ENCODE measurements around the gene RHCE. TPM values are rescaled to one million over a fixed set of nuclear protein-coding genes. Genes with fewer than 3 reads are reported as not detected.
A peak's percentile ranks its signal among the peaks of the same experiment; 100 is the strongest.
"Not testable (repeated sequence)": the region's sequence is repeated elsewhere in the genome, so short reads cannot be mapped to it uniquely, and the experiment has no call there.

The RHCE gene
- total RNA-seq, 1 donor from 2014 or later: 1.1 TPM

DNA sequence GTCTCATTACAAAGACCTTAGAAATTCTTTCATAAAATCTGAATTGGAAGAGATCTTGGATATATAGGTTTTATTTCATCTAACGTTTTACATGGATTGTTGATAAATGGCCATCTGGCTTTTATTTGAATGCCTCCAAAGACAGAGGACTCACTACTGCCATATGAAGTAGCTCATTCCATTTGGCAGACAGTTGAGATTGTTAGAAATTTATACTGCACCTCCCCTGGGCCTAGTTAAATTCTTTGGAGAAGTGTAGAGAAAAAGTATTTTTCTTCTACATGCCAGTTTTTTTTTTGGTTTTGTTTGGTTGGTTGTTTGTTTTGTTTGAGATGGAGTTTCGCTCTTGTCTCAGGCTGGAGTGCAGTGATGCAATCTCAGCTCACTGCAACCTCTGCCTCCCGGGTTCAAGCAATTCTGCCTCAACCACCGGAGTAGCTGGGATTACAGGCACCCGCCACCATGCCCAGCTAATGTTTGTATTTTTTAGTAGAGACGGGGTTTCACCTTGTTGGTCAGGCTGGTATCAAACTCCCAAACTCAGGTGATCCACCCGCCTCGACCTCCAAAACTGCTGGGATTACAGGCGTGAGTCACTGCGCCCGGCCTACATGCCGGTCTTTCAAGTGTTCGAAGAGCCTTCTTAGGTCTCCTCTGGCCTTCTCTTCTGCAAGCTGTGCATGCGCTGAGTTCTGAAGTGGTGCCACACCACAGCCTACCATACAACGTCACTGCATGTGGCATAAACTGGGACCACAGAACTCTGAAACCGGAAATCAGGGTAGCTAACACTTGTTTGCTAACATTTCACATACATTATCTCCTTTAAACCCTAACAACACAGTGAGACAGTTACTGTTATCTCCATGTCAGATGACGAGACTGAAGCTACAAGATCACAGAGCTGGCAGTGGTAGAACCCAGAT is 57.7 kb downstream of the RHCE start:
- intact Hi-C loops (cut with DNase I); DNase-seq (ENCODE audit: low spot score): not testable (repeated sequence)
- peak; percentile 75 for ATAC-seq

GRCh38 chr1:25361901-25362300 is 58.7 kb downstream of the RHCE start:
- no peak for ATAC-seq
- intact Hi-C loops (cut with DNase I): no loop called here
- DNase-seq (ENCODE audit: low spot score): no peak

DNA sequence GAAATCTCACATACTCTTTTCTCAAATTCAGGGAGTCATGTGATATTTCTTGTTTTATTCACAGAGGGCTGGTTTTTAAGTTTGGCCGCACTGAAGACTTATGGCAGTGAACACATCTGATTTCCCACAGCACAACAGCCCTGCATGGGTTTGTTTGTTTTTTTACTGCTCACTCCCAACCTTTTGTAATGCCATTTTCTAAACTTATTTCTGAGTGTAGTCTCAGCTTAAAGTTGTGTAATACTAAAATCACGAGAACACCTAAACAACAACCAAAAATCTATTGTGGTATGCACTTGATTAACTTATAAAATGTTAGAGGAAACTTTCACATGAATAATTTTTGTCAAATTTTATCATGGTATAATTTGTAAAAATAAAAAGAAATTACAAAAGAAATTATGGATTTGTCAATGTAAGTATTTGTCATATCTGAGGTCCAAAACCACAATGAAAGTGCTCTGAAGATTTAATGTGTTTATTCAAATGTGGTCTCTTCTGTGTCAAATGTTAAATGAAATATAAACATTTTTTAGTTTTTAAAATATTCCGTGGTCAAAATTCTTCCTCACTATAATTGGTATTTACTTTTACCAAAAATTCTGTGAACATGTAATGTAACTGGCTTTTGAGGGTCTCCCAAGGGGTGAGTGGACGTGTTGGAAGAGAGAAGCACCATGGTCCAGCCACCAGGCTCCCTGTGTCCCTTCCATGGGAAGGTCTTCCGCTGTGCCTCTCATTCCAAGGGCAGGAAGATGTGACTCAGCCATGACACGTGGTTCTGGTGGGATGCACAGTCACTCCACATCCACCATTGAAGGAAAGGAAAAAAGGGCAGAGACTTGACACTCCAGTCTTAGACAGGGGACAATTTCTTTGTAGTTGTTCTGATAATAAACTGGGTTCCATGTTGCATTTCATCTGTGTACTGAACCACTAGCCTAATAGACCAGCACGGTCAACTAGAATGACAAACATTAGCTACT is 59.7 kb downstream of the RHCE start:
- ATAC-seq: no peak

DNA sequence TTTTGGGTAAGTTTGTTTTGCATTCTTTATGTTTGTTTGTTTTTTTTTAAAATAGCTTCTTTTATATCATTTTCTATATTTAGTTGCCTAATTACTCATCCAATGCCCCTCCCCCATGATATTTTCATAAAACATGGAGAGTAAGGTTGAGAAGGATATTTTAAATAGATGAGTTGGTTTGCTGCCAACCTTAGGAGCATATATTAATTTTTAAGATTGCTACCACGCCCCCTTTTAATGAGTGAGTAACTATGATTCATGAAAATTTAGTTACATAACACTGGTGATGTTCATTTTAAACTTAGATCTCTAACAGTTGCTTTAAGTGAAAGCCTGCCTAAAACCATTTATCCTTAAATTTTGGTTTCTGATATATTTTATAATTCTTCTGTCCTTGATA is 63.8 kb downstream of the RHCE start:
- no peak for ATAC-seq
- DNase-seq (ENCODE audit: low spot score): no peak
- intact Hi-C loops (cut with DNase I): no loop called here

More for the DNA sequence above, 59.7 kb downstream of the RHCE start:
- intact Hi-C loops (cut with DNase I): no loop called here
- DNase-seq (ENCODE audit: low spot score): no peak

GRCh38 chr1:25356441-25356840 is 64.2 kb downstream of the RHCE start:
- ATAC-seq (no peak), DNase-seq (ENCODE audit: low spot score) (no peak)
- intact Hi-C loops (cut with DNase I): no loop called here

DNA sequence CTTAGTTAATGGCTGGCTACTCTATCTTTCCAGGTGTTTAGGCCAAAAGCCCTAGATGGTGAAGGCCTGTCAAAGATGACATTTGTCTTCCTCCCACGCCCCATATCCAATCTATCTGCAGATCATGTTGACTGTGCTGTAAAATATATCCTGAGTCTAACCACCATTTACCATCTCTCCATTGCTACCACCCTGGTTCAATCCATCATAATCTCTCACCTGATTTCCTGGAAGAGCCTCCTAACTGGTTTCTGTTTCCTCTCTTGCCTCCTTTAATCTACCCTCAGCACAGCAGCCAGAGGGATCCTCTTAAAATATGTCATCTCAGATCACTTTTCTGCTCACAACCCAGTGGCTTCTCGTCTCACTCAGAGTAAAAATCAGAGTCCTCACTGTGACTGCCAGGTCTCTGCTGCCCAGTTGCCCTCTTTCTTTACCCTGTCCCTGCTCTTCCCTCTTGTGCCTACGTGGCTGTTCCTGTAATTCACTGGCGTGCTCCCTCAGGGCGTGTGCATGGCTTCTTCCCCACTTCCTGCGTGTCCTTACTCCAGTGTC is 64.7 kb downstream of the RHCE start:
- intact Hi-C loops (cut with DNase I): no loop called here
- DNase-seq (ENCODE audit: low spot score) (no peak), ATAC-seq (no peak)

GRCh38 chr1:25349606-25350005 is 71.0 kb downstream of the RHCE start:
- ATAC-seq (no peak), DNase-seq (ENCODE audit: low spot score) (no peak)
- intact Hi-C loops (cut with DNase I): no loop called here

DNA sequence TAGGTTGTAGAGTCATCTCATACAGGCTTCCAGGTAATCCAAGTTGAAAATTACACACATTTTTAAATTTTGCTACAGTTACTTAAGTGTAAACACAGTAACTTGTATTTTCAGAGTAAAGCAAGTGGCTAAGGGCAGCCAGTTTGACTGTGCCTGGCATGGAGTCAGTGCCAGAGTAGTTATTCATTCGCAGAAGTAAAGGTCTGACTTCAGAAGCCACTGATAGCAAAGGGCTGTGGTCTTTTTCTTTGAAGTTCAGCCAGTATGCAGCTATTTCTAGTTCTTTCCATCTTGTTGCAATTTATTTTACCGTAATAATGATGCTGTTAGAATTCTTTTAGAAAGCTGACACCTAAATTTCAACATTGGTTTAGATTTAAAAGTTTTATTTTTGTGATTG is 73.1 kb downstream of the RHCE start:
- ATAC-seq: no peak
- DNase-seq (ENCODE audit: low spot score): no peak
- intact Hi-C loops (cut with DNase I): no loop called here

- ATAC-seq: no peak
- no peak for DNase-seq (ENCODE audit: low spot score)
- intact Hi-C loops (cut with DNase I): no loop called here
Observed at GRCh38 chr1:25343872-25344271, 76.8 kb downstream of the RHCE start.

GRCh38 chr1:25342846-25343245 is 77.8 kb downstream of the RHCE start:
- no peak for ATAC-seq

GRCh38 chr1:25341746-25342145 is 78.9 kb downstream of the RHCE start:
- no peak for ATAC-seq
- intact Hi-C loops (cut with DNase I): no loop called here

More at GRCh38 chr1:25342846-25343245, 77.8 kb downstream of the RHCE start:
- intact Hi-C loops (cut with DNase I): no loop called here
- DNase-seq (ENCODE audit: low spot score): no peak

GRCh38 chr1:25338986-25339385 is 81.6 kb downstream of the RHCE start:
- no peak for ATAC-seq
- no peak for DNase-seq (ENCODE audit: low spot score)
- intact Hi-C loops (cut with DNase I): no loop called here

More at GRCh38 chr1:25341746-25342145, 78.9 kb downstream of the RHCE start:
- no peak for DNase-seq (ENCODE audit: low spot score)

- ATAC-seq: peak; percentile 99
- peak; percentile 93 for DNase-seq (ENCODE audit: low spot score)
- intact Hi-C loops (cut with DNase I): no loop called here
Observed at GRCh38 chr1:25338188-25338981, 82.2 kb downstream of the RHCE start, which contains the start of gene TMEM50A. TMEM50A (plus strand) TSS chr1:25338334; CDS start chr1:25340487, 2,153 bp downstream.

DNA sequence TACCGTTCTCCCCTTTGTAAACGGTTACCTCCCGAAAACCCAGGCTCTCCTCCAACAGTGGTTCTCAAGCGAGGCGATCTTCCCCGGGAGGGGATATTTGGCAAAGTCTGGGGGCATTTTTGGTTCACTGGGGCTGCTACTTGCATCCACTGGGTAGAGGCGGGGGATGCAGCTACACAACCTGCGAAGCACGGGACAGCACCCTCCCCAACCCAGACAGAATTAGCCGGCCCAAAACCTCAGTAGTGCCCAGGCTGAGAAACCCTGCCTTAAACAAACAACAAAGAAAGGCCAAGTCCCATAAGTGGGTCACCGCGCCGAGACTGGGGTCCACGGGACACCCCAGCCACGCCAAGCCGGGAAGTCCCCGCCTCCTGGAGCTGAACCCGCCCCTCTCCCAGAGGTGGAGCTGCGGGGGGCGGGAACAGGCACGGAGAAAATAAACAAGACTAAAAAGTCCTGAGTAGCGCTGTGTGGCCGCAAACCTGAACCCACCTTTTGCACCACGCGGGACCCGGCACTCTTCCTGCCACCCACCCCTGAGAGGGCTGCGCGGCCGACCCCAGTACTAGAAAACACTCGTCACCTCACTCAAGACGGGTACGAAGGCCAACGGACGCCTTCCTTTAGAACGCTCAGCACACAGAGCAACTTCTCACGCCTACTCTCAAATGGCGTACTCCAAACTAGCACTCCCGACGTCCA is 83.0 kb downstream of the RHCE start:
- DNase-seq (ENCODE audit: low spot score); intact Hi-C loops (cut with DNase I): not testable (repeated sequence)
- ATAC-seq: peak; percentile 91

GRCh38 chr1:25336922-25337354 is 83.7 kb downstream of the RHCE start:
- DNase-seq (ENCODE audit: low spot score); intact Hi-C loops (cut with DNase I): not testable (repeated sequence)
- peak; percentile 77 for ATAC-seq

DNA sequence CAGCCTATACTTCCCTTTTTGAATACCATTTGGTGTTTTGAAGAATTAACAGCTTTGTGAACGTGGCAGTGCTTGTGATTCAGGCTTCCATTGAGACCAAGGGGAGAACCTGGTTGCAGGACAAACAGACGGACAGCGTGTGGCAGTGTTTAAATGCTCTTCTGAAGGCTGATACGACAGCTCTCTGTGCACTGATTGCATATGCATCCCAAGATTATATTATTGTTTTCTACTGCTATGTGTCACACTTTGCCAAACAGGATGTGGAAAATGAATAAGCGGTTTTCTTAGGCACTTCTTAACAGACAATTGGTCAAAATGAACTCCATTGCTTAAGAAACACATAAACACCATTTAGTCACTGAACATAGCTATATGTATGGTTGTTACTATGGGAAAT is 90.7 kb downstream of the RHCE start:
- intact Hi-C loops (cut with DNase I); DNase-seq (ENCODE audit: low spot score); ATAC-seq: not testable (repeated sequence)

GRCh38 chr1:25329336-25329735 is 91.3 kb downstream of the RHCE start:
- DNase-seq (ENCODE audit: low spot score); intact Hi-C loops (cut with DNase I): not testable (repeated sequence)
- peak; percentile 45 for ATAC-seq

- DNase-seq (ENCODE audit: low spot score); intact Hi-C loops (cut with DNase I): not testable (repeated sequence)
- peak; percentile 65 for ATAC-seq
Observed at GRCh38 chr1:25328791-25329185, 91.8 kb downstream of the RHCE start.

Data from sciatic nerve (tissue), 2 donors.